OCI-M1 (cell line): ENCODE results near the gene KLHDC4.

Source experiments
- DNase-seq: peaks from one replicate; lab custom pipeline; 2025; lab: John Stamatoyannopoulos, UW

The KLHDC4 gene

DNA sequence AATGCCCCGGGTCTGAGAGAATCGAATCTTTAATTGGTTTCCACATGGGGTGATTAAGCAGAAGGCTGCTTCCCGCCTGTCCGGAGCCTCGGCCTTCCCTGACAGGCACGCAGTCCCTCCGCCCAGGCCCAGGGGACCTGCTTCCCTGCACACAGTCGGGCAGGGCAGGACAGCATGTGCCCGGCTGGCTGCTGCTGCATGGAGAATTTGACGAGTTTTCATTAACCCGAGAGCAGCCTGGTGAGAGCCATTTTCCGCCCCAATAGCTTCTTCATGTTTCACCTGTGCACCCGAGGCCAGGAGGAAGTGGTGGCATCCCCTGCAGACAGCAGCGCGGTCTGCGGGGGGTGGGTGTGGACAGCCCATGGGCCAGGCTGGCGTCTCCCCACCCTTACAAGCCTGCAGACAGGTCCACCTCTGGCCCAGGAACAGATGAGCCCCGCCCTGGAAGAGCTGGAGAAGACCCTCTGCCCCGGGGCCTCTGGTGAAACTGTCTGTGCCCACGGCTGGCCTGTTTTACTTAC is 67.0 kb downstream of the KLHDC4 start:
- no peak for DNase-seq

DNA sequence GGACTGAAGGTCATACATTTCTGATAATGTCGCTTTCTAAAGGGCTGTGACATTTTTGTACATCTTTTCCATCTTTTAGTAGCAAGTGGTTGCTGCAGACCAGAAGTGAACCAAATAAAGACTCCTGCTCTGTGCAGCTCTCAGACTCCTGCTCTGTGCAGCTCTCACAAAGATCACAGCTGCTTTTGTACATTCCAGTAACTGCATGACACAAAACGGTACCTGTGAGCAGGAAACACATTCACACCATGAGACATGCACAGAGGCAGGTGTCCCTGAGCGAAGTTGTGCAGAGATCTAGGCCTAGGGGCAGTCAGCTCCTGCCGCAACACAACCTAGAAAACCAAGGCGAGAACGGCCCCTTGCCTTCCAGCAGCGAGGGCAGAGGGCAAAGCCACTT is 67.5 kb downstream of the KLHDC4 start:
- no peak for DNase-seq

DNA sequence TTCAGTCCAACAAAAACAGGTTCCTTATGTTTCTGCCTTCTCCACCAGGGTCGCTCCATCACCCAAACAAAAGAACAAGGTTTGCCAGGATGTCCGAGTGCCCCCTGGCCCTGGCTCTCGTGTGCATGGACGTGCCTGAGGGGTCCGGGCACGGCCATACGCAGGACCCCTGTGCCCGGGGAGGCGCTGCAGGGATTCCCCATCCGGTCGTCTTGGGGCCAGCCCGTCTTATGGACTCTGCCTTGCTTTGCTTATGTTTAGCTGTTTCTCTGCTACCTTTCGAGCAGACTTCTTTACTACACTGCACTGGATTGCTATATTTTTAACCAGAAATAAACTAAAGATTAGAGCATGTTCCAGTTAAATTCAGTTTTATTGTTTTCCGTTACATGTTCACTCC is 68.0 kb downstream of the KLHDC4 start:
- no peak for DNase-seq

- no peak for DNase-seq
Observed at GRCh38 chr16:87697256-87697655, 68.5 kb downstream of the KLHDC4 start.

DNA sequence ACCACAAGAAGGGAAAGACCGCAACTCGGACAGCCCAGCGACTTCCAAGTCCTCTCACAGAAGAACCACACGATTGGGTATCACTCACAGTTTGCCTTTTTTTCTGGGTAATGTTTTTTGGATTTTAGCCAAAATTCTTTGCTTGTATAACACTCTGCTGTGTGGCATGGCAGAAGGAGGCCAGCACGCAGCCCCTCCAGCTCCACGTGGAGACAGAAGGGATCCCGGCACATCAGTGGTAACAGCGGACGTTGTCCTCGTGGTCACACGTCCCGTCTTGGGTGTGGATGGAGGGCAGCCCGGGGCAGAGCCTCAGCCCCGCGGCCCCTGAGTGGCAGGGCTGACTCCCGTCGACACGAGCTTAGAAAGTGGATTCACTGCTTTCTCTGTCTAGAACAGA is 69.1 kb downstream of the KLHDC4 start:
- DNase-seq = no peak

DNA sequence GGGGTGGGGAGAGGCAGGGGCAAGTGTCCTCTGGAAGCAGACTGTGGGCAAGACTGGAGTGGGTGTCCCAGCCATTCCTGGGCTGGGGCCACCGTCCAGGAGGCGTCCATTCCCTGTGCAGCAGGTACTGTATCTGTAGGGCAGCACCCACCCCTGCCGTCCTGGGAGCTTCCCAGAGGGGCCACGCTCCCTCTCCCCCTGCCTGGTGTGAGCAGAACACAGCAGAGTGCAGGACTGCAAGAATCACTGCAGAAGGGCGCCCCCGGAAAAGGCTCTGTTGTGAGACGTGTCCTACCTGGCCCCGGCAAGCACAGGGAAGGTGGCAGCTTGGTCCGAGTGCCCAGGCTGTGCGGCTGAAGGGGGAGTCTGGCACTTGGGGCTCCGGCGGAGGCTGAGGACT is 70.3 kb downstream of the KLHDC4 start:
- DNase-seq = no peak

DNA sequence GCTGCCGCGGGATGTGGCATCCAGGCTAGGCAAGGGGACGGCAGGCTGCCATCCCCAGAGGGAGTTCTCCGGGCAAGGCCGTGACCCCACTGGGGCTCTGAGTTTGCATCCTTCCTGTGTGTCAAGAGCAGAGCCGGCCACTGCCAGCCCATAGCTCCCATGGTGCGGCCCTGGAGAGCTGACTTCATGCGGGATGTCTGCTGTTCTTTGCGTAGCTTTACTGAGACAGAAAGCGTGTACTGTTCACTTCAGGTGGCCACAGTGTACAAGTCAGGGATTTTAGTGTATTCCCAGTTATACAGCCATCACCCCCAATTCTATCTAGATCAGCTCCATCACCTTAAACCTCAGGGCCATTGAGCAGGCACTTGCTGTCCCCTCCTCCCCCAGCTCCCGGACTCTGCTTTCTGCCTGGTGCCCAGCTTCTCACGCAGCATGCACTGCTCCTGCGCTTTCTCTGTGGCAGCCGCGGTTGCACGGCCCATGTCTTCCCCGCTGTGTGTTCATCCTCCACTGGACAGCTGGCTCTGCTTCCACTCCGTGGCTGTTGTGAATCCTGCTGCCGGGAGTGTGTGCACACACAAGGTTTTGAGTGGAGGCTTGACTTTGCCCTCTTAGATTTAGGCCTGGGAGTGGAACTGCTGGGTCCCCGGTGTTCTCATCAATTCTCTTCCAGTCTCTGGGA is 71.2 kb downstream of the KLHDC4 start:
- no peak for DNase-seq

DNA sequence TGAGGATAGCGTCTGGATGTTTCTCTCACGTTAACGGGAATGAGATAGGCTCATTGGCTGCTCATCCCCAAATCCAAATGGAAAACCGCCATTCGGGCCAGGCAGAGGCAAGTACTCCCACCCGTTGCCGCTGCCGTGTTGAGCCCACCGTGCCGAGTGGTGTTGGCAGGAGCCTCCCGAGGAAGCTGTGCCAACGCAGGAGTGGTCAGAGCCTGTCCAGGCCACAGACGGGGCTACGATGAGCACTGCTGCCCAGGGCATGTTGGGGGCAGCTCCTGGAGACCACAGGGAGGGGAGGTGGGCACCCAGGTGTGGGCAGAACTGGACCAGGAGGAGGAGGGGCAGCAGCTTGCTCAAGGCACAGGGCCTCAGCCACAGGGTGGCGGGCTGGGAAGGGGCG is 72.0 kb downstream of the KLHDC4 start:
- DNase-seq = no peak

DNA sequence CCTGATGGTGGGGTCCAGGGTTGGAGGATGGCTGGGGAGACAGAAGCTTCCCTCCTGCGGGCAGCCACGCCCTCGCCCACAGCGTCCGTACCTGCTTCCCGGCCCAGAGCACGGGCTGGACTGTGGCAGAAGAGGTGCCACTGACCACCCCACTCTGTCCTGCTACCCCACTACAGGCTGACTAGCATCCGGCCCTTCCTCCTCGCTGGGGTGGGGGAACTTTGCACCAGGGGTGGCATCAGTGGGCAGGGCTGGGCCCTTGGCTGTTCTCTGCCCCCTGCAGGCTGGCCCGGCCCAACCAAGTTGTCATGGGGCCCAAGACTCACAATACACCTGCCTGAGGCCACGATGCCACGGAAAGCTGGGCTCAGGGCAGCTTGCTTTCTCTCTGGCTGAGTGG is 73.0 kb downstream of the KLHDC4 start:
- no peak for DNase-seq

DNA sequence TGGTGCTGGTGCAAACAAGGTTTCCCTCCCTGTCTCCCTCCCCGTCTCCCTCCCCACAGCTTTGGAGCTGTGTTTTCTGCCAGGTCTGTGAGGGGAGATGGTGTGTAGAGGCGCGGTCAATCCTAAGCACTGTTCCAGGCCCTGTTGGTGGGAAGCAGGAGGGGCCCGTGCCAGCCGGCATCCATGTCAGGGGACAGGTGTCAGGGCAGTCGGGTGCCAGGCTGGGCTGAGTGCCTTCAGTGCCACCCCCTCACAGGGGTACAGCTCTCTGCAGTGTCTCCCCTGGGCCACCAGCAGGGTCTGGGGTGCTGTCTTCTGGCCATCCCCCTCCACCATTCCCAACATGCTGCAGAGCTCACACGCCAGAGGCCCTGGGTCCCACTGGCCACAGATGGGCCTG is 73.6 kb downstream of the KLHDC4 start:
- DNase-seq = no peak

- no peak for DNase-seq
Observed at GRCh38 chr16:87691686-87692079, 74.1 kb downstream of the KLHDC4 start.

- DNase-seq = no peak
Observed at GRCh38 chr16:87690911-87691685, 74.7 kb downstream of the KLHDC4 start.

- no peak for DNase-seq
Observed at GRCh38 chr16:87689956-87690465, 75.8 kb downstream of the KLHDC4 start.

DNA sequence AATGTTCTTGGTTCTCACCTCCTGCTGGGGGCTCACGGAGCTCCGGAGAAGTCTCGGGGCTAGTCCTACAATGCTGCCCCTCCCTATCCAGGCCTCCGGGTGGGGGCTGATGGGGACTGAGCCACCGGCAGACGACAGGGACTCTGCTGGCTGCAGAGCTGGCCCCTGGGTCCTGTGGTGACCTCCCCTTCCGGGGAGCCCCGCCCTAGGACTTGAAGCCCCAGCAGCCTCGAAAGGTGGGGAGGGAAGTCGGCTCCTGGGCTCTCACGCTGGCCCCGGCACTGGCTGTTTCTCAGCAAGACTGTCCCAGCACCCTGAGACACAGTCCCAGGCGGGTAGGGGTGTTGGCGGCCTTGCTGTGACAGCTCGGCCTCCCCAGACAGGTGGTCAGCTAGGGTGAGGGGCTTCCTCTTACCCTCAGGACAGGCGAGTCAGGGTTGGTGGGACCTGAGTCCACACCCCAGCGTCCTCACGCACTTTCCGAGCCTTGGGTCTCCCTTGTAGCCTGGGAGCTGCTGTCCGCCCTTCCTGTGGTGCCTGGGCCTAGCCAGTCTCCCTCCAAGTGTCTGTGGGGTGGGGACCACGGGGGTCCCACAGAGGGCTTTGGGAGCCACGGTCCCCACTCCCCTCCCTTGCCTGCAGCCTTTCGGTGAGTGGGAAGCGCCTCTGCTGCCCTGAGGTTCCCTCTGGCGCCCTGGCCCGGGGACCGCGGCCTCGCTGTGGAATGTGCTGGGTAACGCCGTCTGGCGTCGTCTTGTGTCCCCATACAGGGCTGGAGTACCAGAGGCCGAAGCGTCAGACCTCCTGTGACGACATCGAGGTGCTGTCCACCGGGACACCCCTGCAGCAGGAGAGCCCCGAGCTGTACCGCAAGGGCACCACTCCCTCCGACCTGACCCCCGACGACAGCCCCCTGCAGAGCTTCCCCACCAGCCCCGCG is 76.6 kb downstream of the KLHDC4 start:
- no peak for DNase-seq

DNA sequence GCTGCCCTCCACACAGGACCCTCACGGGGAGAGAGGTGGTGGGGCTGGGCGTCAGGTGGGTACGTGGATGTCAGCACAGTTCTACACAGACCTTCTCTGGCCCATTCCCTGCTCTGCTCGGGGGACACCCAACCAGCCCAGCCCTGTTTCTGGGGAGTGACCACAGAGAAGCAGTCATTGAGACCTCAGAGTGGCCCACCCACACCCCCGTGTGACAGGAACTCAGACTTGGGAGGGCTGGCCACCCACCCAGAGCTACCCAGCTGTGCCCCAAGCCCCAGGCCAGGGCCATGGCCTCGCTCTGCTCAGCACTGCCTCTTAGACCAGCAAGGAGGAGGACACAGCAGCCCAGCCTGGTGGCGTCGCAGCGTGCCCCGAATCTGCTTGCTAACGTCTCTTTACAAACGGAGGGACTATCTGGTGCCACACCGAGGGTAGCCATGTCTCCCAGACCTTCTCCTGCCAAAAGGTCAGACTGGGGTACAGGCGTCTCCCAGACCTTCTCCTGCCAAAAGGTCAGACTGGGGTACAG is 77.7 kb downstream of the KLHDC4 start:
- DNase-seq = no peak

- DNase-seq = no peak
Observed at GRCh38 chr16:87687126-87687910, 78.5 kb downstream of the KLHDC4 start.

GRCh38 chr16:87686697-87687096 is 79.1 kb downstream of the KLHDC4 start:
- no peak for DNase-seq

- DNase-seq = no peak
Observed at GRCh38 chr16:87685766-87686165, 80.0 kb downstream of the KLHDC4 start.

- no peak for DNase-seq
Observed at GRCh38 chr16:87685405-87685755, 80.4 kb downstream of the KLHDC4 start.

- no peak for DNase-seq
Observed at GRCh38 chr16:87684711-87685404, 80.9 kb downstream of the KLHDC4 start.
